Skeletal muscle tissue (tissue), 4 donors: ENCODE measurements around the gene RNASEH2A. TPM values are rescaled to one million over a fixed set of nuclear protein-coding genes. Genes with fewer than 3 reads are reported as not detected.

Experiments used
- H3K27ac ChIP-seq: one replicate; pipeline ENCODE4 v1.7.0; 2013; ENCODE audit warnings: mild to moderate bottlenecking, low read depth, low read length, inconsistent platforms
- H3K27me3 ChIP-seq, 3 donors: one replicate each; pipeline ENCODE4 v1.7.0; 2013; ENCODE audit warnings: low read length in 3 of 3; ENCODE audit not compliant: control insufficient read depth in 3 of 3, insufficient read depth in 3 of 3
- H3K36me3 ChIP-seq, 3 donors: one replicate each; pipeline ENCODE4 v1.7.0; 2013; ENCODE audit warnings: low read length in 3 of 3; ENCODE audit not compliant: control insufficient read depth in 3 of 3, insufficient read depth in 3 of 3
- H3K4me1 ChIP-seq, 3 donors: one replicate each; pipeline ENCODE4 v1.7.0; 2013; ENCODE audit warnings: low read length in 3 of 3, mild to moderate bottlenecking in 3 of 3; ENCODE audit not compliant: control insufficient read depth in 3 of 3, insufficient read depth in 3 of 3
- H3K4me3 ChIP-seq, 3 donors: one replicate each; pipeline ENCODE4 v1.7.0; 2013; ENCODE audit warnings: low read length in 3 of 3
- H3K9ac ChIP-seq, 3 donors: one replicate each; pipeline ENCODE4 v1.7.0; 2013; ENCODE audit warnings: low read length in 3 of 3, mild to moderate bottlenecking in 3 of 3, moderate library complexity in 2 of 3, low read depth in 1 of 3
- H3K9me3 ChIP-seq, 3 donors: one replicate each; pipeline ENCODE4 v1.7.0; 2013; ENCODE audit warnings: low read length in 3 of 3; ENCODE audit not compliant: control insufficient read depth in 3 of 3
- total RNA-seq: library from RNA; depleted of rRNA; stranded (reverse); fragments of >200 nt; gene quantifications from one replicate; pipeline ENCODE4 v1.2.3, GENCODE V29; 2014
- donor health status: Osteomylitis.

RNASEH2A gene
- total RNA-seq, 1 donor from 2014 or later = 5.7 TPM

DNA sequence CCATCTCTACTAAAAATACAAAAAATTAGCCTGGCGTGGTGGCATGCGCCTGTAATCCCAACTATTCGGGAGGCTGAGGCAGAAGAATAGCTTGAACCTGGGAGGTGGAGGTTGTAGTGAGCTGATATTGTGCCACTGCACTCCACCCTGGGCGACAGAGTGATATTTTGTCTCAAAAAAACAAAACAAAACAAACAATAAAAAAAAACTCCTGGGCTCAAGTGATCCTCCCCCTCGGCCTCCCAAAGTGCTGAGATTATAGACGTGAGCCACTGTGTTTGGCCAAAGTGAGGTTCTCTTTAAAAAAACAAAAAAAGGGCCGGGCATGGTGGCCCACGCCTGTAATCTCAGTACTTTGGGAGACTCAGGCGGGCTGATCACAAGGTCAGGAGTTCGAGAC is 18.9 kb upstream of the RNASEH2A start:
- H3K9ac ChIP-seq = no peak overlapping the region
- H3K36me3 ChIP-seq = peaks cover 0 to under 1% (median 0%) of the 10 kb centered on the region in 3 donors
- no peaks in the 10 kb centered on the region for H3K9me3 ChIP-seq
- H3K27me3 ChIP-seq = no peaks in the 10 kb centered on the region
- no peak overlapping the region for H3K4me3 ChIP-seq
- peaks cover 60 to 69% (median 68%) of the 10 kb centered on the region in 3 donors for H3K4me1 ChIP-seq
- peak overlapping the region; percentile 99 for H3K27ac ChIP-seq

DNA sequence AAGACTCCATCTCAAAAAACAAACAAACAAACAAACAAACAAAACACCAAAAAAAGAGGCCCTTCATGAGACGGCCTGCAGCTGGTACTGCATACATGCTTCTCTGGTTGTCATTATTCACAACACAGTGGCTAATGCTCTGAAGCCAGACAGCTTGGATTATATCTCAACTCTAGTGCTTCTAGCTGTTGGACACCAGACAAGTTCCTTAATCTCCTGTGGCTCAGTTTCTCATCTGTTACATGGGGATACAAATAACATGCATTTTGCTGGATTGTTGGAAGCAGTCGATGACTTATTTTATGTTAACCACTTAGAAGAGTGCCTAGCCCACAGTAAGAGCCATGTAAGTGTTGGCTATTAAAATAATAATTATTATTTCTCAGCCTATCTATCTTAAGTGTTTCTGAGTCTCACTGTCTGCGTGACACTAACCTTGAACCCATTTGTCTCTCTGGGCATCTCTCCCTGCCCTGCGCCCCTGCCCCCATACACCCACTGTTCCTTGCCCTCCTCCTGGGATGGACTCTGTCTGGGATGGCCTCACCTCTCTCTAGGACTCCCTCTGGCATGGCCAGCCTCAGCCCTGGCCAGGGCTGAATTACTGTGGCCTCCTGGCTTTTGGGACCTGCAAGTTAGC is 18.2 kb upstream of the RNASEH2A start:
- Histone ChIP-seq H3K4me1 (peaks cover 56 to 65% (median 64%) of the 10 kb centered on the region in 3 donors), H3K36me3 (peaks cover 0 to 4% (median 0%) of the 10 kb centered on the region in 3 donors), H3K9me3 (no peaks in the 10 kb centered on the region), H3K9ac (peak overlapping the region; percentile 73 to 99 (median 78)), H3K27ac (peak overlapping the region; percentile 99), H3K4me3 (peak overlapping the region in 2 of 3 donors; percentile 48 to 65), H3K27me3 (no peaks in the 10 kb centered on the region)

- peak overlapping the region; percentile 58 to 65 (median 59) for H3K4me3 ChIP-seq
- H3K9me3 ChIP-seq = no peaks in the 10 kb centered on the region
- peaks cover 51 to 61% (median 60%) of the 10 kb centered on the region in 3 donors for H3K4me1 ChIP-seq
- peak overlapping the region; percentile 99 for H3K27ac ChIP-seq
- H3K36me3 ChIP-seq = peaks cover 0 to 4% (median 0%) of the 10 kb centered on the region in 3 donors
- peak overlapping the region; percentile 73 to 99 (median 78) for H3K9ac ChIP-seq
- H3K27me3 ChIP-seq = no peaks in the 10 kb centered on the region
Observed at GRCh38 chr19:12788682-12789097, 17.7 kb upstream of the RNASEH2A start.

- H3K27ac ChIP-seq = peak overlapping the region; percentile 99
- no peaks in the 10 kb centered on the region for H3K27me3 ChIP-seq
- H3K4me1 ChIP-seq = peaks cover 54 to 61% (median 60%) of the 10 kb centered on the region in 3 donors
- peak overlapping the region; percentile 73 to 99 (median 78) for H3K9ac ChIP-seq
- H3K9me3 ChIP-seq = no peaks in the 10 kb centered on the region
- H3K4me3 ChIP-seq = peak overlapping the region; percentile 59 to 93 (median 65)
- H3K36me3 ChIP-seq = peaks cover 0 to 4% (median 0%) of the 10 kb centered on the region in 3 donors
Observed at GRCh38 chr19:12789098-12789903, 17.1 kb upstream of the RNASEH2A start.

- Histone ChIP-seq H3K4me1 (peaks cover 53 to 60% (median 55%) of the 10 kb centered on the region in 3 donors), H3K9me3 (no peaks in the 10 kb centered on the region), H3K36me3 (peaks cover 0 to 4% (median 0%) of the 10 kb centered on the region in 3 donors), H3K27me3 (no peaks in the 10 kb centered on the region), H3K9ac (peak overlapping the region; percentile 96 to 99 (median 98)), H3K4me3 (peak overlapping the region; percentile 82 to 98 (median 93)), H3K27ac (peak overlapping the region; percentile 99)
Observed at GRCh38 chr19:12789904-12790619, 16.3 kb upstream of the RNASEH2A start.

GRCh38 chr19:12790628-12791344 is 15.6 kb upstream of the RNASEH2A start:
- no peaks in the 10 kb centered on the region for H3K9me3 ChIP-seq
- H3K27me3 ChIP-seq = no peaks in the 10 kb centered on the region
- H3K27ac ChIP-seq = peak overlapping the region; percentile 99
- peak overlapping the region; percentile 82 to 98 (median 93) for H3K4me3 ChIP-seq
- H3K9ac ChIP-seq = peak overlapping the region; percentile 96 to 99 (median 98)
- H3K36me3 ChIP-seq = peaks cover 0 to 4% (median 0%) of the 10 kb centered on the region in 3 donors
- H3K4me1 ChIP-seq = peaks cover 49 to 54% (median 49%) of the 10 kb centered on the region in 3 donors

- Histone ChIP-seq H3K9ac (peak within 1 kb of the TSS; percentile 96 to 99 (median 98)), H3K27me3 (no peaks in the 10 kb centered on the region), H3K36me3 (peaks cover 0 to 4% (median under 1%) of the 10 kb centered on the region in 3 donors), H3K9me3 (no peaks in the 10 kb centered on the region), H3K4me3 (peak within 1 kb of the TSS; percentile 93 to 98 (median 93)), H3K4me1 (peaks cover 48 to 54% (median 49%) of the 10 kb centered on the region in 3 donors), H3K27ac (peak within 1 kb of the TSS; percentile 99)
Observed at GRCh38 chr19:12791345-12792050, 14.9 kb upstream of the RNASEH2A start, which contains the start of gene JUNB. Gene JUNB (plus strand): TSS chr19:12791486. CDS start chr19:12791772, 286 bp downstream.

DNA sequence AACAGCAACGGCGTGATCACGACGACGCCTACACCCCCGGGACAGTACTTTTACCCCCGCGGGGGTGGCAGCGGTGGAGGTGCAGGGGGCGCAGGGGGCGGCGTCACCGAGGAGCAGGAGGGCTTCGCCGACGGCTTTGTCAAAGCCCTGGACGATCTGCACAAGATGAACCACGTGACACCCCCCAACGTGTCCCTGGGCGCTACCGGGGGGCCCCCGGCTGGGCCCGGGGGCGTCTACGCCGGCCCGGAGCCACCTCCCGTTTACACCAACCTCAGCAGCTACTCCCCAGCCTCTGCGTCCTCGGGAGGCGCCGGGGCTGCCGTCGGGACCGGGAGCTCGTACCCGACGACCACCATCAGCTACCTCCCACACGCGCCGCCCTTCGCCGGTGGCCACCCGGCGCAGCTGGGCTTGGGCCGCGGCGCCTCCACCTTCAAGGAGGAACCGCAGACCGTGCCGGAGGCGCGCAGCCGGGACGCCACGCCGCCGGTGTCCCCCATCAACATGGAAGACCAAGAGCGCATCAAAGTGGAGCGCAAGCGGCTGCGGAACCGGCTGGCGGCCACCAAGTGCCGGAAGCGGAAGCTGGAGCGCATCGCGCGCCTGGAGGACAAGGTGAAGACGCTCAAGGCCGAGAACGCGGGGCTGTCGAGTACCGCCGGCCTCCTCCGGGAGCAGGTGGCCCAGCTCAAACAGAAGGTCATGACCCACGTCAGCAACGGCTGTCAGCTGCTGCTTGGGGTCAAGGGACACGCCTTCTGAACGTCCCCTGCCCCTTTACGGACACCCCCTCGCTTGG is 14.1 kb upstream of the RNASEH2A start:
- H3K4me1 ChIP-seq = peaks cover 45 to 53% (median 46%) of the 10 kb centered on the region in 3 donors

More for the DNA sequence above, 14.1 kb upstream of the RNASEH2A start:
- Histone ChIP-seq H3K27ac (peak overlapping the region; percentile 99), H3K27me3 (no peaks in the 10 kb centered on the region), H3K9me3 (no peaks in the 10 kb centered on the region), H3K36me3 (peaks cover 2 to 9% (median 8%) of the 10 kb centered on the region in 3 donors), H3K4me3 (peak overlapping the region; percentile 93 to 98 (median 93)), H3K9ac (peak overlapping the region; percentile 95 to 99 (median 98))
